SK-N-MC (cell line): ENCODE measurements around the gene MIX23.

Experiments
- EZH2 ChIP-seq: fragments of 200-600 bp; sonication (generic); IDR thresholded peaks from one replicate; pipeline ENCODE4 v1.6.1; 2017; ENCODE audit warnings: antibody characterized with exemption
- FOXP2 ChIP-seq: optimal IDR thresholded peaks from 2 replicates; pipeline ENCODE3; 2011; ENCODE audit warnings: mild to moderate bottlenecking, moderate library complexity; ENCODE audit not compliant: insufficient read depth; ENCODE audit errors: extremely low read length, control extremely low read depth
- POLR2AphosphoS5 ChIP-seq: IDR thresholded peaks from 2 replicates; pipeline ENCODE4 v1.6.1; 2012; ENCODE audit warnings: mild to moderate bottlenecking, low read depth, low read length, borderline replicate concordance

GRCh38 chr3:122318620-122319019, 64.4 kb downstream of the MIX23 start:
- TF ChIP-seq POLR2AphosphoS5 (no peak), EZH2 (no peak), FOXP2 (no peak)
